Amniotic epithelial cell (primary cell): Measurements from ENCODE around the gene CLCNKB.
"Not testable (repeated sequence)": the region's sequence is repeated elsewhere in the genome, so short reads cannot be mapped to it uniquely, and the experiment has no call there.

Experiments used
- DNase-seq: peaks from one replicate; pipeline ENCODE4 v3.0.0-alpha.2; 2010; ENCODE audit warnings: low read depth

CLCNKB gene

DNA sequence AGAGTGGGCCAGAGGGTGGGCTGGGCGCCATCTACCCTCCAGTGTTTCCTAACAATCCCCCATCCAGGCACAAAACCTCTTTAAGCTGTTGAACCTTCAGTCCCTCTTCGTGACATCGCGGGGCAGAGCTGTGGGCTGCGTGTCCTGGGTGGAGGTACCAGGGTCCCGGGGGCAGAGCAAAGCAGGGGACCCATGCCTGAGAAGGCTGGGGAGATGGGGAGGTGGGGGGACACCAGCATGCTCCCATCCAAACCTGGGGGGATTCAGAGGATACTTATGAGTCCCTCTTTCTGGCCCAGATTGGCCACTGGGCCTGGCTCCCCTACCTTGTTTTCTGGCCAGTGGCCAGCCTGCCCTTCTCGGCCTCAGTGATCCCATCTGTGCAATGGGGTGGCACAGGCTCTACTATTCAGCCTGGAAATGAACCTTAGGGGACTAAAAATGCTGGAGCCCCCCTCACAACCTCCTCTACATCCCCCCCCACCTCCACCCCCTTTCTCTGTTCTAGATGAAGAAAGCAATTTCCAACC is 10.4 kb upstream of the CLCNKB start:
- DNase-seq = not testable (repeated sequence)

DNA sequence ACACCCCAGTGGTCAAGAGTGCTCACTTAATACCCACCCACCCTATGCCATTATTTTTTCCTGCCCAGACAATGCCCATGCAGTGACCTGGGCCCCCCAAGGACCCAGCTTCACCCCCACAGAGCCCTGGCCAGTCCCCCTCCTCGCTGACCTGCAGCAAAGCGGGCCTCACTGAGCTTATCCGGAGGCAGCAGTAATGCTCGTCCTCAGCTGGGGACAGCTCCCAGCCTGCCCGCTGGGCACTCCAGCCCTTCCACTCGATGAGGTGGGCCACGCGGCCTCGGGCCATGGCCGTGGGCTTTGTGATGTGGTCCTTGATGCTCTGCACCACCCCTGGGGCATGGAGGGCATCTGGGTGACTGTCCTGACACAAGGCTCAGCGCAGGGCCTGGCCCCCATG is 7.1 kb upstream of the CLCNKB start:
- DNase-seq = not testable (repeated sequence)

DNA sequence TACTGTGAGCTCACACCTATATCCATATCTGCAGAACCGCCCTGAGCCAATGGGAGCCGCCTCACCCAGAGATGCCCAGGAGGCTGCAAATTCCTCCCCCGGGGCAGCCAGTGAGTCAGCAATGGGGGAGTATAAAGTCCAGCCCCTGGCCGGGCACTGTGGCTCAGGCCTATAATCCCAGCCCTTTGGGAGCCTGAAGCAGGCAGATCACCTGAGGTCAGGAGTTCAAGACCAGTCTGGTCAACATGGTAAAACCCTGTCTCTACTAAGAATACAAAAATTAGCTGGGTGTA is 5.0 kb upstream of the CLCNKB start:
- DNase-seq = peak; percentile 40

DNA sequence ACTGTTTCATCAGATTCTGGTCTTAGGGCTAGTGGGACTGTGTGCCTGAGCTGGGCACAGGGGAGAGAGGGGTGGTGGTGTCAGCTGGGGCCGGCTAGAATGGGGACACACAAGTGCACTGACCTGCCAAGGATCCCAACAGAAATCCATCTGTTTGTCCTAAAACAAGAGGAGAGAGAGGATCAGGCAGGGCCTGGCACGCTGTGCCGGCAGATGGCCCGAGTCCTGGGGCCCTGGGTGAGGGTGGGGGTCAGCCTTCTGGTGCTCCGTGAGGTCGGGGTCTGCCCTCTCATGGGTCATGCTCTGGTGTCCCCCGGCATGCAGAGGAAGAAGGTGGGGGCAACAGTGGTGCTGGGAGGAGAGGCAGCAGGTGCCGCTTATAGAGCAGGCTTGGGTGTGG is 3.7 kb upstream of the CLCNKB start:
- not testable (repeated sequence) for DNase-seq

DNA sequence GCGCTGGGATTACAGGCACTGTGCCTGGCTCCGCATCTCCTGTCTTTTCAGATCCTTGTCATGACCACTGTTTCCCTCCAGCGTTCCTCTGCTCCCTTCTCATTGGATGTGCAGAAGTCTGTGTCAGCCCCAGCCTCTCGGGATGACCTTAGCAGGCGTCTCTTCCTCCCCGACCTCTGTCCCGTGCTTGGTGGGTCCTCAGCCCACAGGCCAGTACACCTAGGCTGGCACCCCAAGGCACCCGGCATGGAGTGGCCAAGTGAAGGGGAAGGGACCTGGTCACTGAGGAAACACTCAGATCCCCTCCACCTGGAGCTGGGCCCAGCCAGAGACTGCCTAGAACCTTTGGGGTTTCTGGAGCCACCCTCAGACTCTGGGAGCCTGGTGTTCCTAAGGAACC is 2.4 kb upstream of the CLCNKB start:
- DNase-seq = no peak

DNA sequence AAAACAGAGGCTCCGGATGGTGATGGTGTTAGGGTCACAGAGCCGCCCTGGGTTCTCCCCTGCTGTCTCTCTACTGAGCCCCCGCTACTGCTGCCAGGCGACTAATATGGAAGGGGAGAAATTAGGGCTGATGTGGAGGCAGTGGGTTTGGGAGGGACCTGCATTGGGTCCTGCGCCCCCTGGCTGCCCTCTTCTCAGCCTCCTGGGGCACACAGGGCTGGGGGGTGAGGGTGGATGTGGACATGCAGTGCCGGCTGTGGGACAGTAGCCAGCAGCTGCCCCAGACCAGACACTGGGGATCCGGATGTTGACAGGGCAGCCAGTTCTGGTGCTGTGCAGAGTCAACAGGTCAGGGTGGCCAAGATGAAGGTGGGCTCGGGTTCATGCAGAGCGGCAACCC is 1.5 kb upstream of the CLCNKB start:
- no peak for DNase-seq

DNA sequence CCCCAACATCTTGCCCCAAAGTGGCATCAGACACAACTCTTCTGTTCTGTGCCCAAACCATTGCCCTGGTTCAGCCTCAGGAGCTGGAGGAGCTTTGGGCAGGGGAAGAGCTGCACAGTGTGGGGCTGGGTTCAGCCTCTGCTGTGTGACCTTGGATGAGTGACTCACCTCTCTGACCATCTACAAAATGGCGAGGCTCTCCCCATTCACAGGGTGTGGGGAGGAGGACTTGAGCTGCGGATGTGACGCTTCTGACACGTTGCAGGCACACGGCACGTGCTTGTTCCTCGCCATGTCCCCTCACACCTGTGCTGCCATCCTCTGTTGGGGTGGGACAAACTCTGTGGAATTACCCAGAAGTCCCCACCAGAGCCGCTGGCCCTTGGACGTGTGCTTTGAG is 928 bp upstream of the CLCNKB start:
- DNase-seq = not testable (repeated sequence)

DNA sequence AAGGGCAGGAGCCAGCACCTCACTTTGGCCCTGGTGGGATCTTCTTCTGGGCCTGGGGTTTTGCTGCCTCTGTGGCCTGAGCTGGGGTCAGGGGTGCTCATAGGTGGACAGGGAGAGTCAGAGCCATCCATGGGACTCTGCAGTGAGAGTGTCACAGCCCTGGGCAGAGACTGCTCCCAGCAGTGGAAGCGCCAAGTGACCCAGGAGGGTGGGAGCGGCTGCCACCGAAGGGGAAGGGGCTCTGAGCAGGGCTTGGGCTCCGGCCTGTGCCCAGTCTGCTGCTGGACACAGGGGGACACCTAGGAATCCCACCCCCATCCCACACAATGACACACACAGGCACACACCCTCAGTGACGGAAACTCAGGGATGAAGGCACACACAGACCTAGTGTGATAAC is 368 bp downstream of the CLCNKB start:
- no peak for DNase-seq

DNA sequence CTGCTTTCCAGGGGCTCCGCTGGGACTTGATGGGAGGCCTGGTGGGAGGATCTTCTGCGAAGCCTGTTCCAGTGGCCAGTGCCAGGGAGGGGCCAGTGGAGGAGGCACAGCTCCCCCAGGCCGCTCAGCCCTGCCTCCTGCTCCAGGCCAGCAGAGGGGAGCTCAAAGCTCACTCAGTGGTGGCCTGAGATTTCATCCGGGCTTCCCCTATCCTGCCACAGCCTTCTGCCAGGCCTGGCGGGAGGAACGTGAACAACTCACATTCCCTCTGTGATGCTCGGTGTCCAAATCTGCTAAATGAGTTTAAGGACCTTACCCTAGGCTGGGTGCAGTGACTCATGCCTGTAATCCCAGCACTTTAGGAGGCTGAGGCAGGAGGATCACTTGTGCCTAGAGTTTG is 3.3 kb downstream of the CLCNKB start:
- DNase-seq = peak; percentile 3

DNA sequence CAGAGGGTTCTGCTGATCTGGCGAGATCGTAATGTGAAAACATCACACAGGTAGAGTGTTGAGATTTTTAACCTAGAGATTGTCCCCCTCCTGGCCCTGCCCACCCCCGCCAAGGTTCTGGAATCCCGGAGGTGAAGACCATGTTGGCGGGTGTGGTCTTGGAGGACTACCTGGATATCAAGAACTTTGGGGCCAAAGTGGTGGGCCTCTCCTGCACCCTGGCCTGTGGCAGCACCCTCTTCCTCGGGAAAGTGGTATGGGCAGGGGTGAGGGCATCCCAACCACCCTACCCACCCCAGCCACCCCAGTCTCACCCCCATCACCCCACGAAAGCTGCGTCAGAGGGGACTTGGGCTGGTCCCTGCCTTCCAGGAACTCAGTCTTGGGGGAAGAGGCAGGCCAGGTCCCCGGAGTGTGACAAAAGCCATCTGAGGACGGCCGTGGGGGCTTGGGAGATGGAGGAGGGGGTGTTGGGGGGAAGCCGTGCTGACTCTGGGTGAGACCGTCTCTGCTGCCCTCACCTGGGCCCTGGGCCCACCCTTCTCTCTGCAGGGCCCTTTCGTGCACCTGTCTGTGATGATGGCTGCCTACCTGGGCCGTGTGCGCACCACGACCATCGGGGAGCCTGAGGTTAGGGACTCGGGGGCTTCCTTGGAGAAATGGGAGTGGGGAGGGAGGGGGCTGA is 4.4 kb downstream of the CLCNKB start:
- DNase-seq = no peak

DNA sequence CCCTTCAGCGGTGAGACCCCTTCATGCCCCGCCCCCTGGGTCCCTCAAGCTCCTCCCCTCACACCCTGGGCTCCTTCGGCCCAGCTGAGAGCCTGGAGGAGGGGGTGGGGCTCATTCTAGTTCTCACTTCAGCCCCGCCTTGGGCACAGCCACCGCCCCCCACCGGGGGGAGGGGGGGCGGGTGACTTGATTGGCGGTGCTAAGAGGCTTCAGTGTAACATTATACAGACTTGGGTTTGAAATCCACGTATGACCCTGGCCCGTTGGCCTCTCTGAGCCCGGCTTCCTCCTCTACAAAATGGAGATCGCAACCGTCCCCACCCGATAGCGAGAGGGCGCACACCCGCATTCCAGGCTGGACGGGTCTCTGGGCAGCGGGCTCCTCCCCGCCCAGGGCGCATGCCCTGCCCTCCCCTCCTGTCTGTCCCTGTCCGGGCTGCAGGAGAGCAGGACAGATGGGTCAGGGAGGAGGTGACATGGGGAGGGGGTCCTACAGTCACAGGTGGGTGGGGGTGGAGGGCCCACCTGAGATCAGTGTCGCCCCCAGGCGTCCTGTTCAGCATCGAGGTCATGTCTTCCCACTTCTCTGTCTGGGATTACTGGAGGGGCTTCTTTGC is 5.1 kb downstream of the CLCNKB start:
- peak; percentile 43 for DNase-seq

DNA sequence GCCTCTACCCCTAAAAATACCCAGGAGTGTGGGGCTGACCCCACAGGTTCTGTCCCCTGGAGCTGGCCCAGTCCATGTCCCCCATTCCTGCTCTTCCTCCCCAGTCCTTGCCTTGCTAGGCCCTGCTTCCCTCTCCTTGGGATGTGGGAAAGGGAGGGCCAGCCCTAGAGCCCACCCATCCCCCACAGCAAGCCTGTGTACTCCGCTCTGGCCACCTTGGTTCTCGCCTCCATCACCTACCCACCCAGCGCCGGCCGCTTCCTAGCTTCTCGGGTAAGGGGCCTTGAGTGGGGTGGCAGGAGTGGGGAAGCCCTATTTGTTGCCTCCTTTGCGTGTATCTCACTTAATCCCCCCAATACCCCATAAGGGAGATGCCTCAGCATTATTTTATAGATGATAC is 6.7 kb downstream of the CLCNKB start:
- no peak for DNase-seq

DNA sequence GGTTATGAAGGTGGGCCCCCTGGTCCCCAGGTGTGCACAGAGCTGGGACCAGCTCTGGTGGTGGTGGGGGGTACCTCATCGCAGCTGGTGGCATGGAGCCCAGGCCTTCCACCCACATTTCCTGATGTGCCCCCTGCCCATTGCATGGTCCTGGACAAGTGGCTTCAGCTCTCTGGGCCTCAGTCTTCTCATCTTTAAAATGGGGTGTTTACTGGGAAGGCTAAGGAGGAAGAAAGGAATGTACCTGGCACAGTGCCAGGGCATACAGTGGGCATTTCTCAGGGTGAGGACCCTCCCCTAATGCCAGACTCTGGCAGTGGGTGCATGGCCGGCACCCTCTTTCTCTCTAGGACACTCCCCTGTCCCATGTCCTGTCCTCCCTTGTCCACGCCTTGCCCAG is 7.5 kb downstream of the CLCNKB start:
- DNase-seq = no peak

DNA sequence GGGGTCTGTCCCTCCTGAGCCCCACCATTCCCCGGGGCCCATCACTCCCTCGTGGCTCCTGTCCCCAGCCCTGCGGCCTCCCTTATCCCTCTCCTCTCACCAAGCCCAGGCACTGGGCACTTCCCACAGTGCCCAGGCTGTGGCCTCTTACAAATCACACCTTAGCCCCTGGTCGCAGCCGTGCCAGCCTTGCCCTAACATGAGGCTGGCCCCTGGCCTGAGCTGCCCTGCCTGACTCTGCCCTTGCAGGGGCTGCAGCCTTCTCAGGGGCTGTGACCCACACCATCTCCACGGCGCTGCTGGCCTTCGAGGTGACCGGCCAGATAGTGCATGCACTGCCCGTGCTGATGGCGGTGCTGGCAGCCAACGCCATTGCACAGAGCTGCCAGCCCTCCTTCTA is 8.4 kb downstream of the CLCNKB start:
- DNase-seq = not testable (repeated sequence)

DNA sequence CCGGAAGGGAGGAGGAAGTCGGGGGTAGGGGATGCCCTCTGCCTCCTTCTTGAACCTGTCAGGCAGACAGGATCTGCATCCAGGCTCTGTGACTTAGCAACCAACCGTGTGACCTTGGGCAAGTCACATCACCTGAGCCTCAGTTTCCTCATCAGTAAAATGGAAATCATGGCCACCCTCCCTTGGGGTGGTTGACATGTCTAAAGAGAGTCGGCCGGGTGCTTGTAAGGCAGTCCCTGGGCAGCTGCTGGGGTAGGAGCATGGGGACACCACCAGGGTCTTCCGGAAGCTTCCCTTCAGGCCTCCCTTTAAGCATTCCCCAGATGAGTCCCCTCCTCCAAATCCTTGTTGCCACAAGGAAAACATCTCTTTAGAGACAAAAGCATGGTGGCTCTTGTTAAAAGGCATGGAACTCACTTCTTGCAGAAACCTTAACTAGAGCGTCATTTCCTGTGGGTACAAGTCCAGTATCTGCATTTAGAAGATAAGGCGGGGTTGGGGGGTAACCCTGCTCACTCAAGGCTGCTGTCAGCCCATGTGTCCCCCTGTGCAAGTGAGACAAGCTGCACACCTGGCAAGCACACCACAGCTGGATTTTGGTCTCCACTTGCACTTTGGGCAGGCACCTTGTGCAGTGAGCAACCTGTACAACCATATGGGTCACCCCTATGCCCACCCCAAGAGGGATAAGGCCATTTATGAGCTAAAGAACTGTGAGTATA is 10.4 kb downstream of the CLCNKB start:
- no peak for DNase-seq

DNA sequence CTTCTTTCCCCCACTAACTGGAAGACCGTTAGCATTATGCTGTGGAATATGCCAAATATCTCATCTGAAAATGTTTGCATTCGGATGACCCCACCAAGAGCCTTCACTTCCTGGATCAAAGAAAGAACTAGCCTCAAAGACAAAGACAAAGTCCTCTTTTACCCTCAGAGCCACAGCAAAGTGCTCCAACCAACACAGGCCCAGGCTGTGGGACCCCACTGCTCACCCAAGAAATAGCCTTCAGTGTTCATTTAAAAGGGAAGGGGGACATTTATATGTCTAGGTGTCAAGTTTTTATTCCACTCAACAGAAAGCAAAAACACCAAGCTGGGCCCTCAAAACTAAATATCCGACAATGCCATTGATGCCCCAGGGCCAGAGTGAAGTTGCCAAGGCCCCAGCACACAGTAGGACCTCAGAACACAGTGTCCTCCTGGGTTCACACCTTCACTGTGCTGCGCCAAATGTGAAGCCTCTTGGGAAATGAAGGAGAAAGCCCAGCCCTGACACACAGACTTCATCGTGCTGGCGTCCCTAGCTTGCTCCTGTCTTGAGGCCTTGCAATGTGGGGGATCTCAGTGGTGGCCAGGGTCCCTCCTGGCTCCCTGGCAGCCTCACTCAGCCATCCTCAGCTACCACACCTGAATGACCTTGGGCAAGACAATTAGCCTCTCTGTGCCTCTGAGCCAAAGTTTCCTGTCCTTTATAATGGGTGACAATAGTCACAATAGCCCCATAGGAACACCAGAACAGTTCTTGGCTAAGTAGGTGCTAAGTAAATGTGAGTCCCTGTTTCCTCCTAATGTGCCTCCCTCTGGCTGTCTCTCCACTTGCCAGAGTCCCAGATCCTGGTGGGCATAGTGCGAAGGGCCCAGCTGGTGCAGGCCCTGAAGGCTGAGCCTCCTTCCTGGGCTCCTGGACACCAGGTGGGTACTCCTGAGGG is 11.3 kb downstream of the CLCNKB start:
- no peak for DNase-seq

DNA sequence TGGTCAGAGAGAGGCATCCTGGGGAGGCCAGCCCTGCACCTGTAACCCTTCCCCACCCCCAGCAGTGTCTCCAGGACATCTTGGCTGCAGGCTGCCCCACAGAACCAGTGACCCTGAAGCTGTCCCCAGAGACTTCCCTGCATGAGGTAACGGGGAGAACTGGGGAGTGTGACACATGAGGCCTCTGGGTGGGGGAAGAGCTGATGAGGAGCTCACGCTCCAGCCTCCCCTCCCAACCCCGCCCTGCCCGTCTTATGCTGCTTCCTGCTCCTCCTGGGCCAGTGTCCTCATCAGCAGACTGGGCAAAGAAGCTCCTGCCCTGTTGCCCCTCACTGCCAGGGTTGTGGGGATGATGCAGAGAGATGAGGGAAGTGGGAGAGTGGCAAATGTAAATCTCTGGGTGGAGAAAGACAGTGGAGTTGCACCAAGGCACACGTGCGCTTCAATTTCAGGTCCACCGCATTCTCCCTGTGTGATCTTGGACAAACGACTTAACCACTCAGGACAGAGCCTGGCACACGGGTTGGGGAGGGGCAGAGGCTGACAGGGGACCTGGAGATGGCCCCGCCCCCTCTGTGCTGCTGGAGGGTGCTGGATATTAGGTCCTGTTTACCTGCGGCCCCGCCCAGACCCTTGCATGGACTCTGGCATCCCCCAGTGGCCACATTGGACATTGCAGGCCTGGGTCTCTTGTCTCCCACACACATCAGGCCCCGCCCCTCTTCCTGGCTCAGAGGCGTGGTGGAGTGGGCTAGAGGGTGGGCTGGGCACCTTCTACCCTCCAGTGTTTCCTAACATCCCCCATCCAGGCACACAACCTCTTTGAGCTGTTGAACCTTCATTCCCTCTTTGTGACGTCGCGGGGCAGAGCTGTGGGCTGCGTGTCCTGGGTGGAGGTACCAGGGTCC is 12.3 kb downstream of the CLCNKB start:
- peak; percentile 58 for DNase-seq

DNA sequence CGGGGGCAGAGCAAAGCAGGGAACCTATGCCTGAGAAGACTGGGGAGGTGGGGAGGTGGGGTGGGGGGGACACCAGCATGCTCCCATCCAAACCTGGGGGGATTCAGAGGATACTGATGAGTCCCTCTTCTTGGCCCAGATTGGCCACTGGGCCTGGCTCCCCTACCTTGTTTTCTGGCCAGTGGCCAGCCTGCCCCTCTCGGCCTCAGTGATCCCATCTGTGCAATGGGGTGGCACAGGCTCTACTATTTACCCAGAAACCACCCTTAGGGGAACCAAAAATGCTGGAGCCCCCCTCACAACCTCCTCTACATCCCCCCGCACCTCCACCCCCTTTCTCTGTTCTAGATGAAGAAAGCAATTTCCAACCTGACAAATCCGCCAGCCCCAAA is 12.9 kb downstream of the CLCNKB start:
- not testable (repeated sequence) for DNase-seq

DNA sequence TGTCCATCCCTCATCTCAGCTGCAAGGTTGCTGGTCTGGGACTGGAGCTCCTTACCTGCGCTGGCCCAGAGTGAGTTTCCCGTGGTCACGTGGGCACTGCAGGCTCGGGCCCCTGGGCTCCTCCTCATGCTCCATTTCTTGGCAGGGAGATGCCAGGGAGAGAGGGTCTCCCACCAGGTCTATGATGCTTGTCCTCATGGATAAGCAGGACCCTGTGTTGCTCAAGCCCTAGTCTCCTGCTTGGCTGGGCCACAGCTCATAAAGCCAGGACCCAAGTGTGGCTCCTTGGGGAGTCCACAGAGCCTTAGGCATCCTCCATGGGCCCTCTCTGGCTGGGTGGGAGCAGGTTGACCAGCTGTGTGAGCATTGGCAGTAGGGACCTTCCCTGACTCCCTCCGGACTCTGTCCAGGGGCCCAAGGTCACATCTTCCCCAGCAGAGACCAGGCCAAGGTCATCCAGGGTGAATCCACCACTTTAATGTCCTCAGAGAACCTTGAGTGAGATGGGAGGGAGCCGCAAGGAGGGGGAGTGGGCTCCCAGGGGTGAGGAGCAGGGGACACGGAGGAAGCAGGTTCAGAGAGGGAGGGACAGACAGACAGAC is 13.8 kb downstream of the CLCNKB start:
- not testable (repeated sequence) for DNase-seq

DNA sequence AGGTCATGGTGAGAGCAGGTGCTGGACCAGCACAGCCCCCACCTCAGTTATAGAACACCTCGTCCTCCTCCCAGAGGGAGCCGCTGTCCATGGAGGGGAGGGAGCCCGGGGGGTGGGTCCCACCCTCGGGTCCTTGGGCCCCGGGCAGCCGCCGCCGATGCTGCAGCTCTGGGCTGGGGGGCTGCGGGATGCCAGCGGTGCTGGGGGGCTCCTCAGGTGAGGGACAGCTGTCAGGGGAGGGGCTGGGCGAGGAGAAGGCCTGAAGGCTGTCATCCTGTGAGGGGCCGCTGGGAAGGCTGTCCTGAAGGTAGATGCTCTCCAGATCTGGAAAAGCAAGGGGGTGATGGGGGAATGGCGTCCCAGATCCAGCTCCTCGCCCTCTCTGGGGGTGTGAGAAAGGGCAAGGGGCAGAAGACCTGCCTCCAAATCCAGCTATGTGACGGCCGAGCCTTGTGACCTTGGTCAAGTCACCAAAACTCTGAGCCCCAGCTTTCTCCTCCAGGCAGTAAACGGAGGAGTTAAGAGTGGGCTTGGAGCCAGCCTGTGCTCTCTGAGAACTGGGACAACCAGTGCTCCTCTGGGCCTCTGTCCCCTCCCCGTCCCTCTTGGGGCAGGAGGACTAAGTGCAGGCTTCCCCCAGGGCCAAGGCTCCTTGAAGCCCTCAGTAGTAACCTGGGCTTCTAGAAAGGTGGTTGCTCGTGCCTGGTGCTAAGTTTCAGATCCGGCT is 15.0 kb downstream of the CLCNKB start:
- not testable (repeated sequence) for DNase-seq
